GM21515 (cell line): ENCODE measurements around the gene ATXN1.

Source experiments
- ATAC-seq: cut with Tn5 transposase; IDR thresholded peaks from one replicate; pipeline ENCODE4 v1.9.1; 2021; ENCODE audit not compliant: unreplicated experiment

The ATXN1 gene

GRCh38 chr6:16747232-16748024, 13.8 kb downstream of the ATXN1 start:
- no peak for ATAC-seq

- ATAC-seq = no peak
Measured at GRCh38 chr6:16746812-16747211, 14.4 kb downstream of the ATXN1 start.

- ATAC-seq = no peak
Measured at GRCh38 chr6:16746401-16746800, 14.9 kb downstream of the ATXN1 start.

GRCh38 chr6:16743664-16744210, 17.5 kb downstream of the ATXN1 start:
- ATAC-seq = no peak

- ATAC-seq = no peak
Measured at GRCh38 chr6:16742116-16742515, 19.1 kb downstream of the ATXN1 start.

- ATAC-seq = peak; percentile 57
Measured at GRCh38 chr6:16741112-16742016, 19.9 kb downstream of the ATXN1 start.

- no peak for ATAC-seq
Measured at GRCh38 chr6:16740097-16740496, 21.2 kb downstream of the ATXN1 start.

GRCh38 chr6:16739329-16739801, 21.9 kb downstream of the ATXN1 start:
- no peak for ATAC-seq

- ATAC-seq = no peak
Measured at GRCh38 chr6:16737925-16738324, 23.3 kb downstream of the ATXN1 start.

GRCh38 chr6:16736856-16737775, 24.1 kb downstream of the ATXN1 start:
- no peak for ATAC-seq

- no peak for ATAC-seq
Measured at GRCh38 chr6:16735014-16735413, 26.2 kb downstream of the ATXN1 start.

- no peak for ATAC-seq
Measured at GRCh38 chr6:16733085-16733484, 28.2 kb downstream of the ATXN1 start.

GRCh38 chr6:16731478-16732051, 29.7 kb downstream of the ATXN1 start:
- peak; percentile 96 for ATAC-seq

- ATAC-seq = peak; percentile 12
Measured at GRCh38 chr6:16730738-16731477, 30.4 kb downstream of the ATXN1 start.

GRCh38 chr6:16729744-16730143, 31.5 kb downstream of the ATXN1 start:
- no peak for ATAC-seq

- no peak for ATAC-seq
Measured at GRCh38 chr6:16729183-16729691, 32.0 kb downstream of the ATXN1 start.

- no peak for ATAC-seq
Measured at GRCh38 chr6:16728513-16729182, 32.6 kb downstream of the ATXN1 start.

GRCh38 chr6:16727996-16728395, 33.3 kb downstream of the ATXN1 start:
- ATAC-seq = no peak
